Superior temporal gyrus (tissue), 1 donor: ENCODE data around the gene SCYGR2.
"Not testable (repeated sequence)": the region's sequence is repeated elsewhere in the genome, so short reads cannot be mapped to it uniquely, and the experiment has no call there.

Source experiments
- DNase-seq: peaks from one replicate; pipeline ENCODE4 v3.0.0-alpha.2; 2016; ENCODE audit errors: extremely low spot score

SCYGR2 gene, protein sequence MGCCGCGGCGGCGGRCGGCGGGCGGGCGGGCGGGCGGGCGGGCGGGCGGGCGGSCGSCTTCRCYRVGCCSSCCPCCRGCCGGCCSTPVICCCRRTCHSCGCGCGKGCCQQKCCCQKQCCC

DNA sequence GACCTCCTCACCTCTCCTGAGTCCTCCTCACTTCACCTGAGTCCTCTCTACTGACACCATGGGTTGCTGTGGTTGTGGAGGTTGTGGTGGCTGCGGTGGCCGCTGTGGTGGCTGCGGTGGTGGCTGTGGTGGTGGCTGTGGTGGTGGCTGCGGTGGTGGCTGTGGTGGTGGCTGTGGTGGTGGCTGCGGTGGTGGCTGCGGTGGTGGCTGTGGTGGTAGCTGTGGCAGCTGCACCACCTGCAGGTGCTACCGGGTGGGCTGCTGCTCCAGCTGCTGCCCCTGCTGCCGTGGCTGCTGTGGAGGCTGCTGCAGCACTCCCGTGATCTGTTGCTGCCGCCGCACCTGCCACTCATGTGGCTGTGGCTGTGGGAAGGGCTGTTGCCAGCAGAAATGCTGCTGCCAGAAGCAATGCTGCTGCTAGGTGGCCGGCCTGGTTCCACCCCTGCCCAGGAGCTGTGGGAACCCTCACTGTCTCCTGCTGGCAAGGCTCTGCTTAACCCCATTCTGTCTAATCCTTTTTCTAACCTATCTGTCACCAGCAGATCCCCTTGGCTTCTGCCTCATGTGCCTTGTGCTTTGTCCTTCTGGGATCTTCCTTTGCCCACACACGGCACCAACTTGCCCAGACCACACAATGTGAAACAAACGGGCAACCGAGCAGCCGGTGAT, at the start of gene SCYGR2:
Gene SCYGR2, plus strand, starts transcription at position 59 of the 669 bp plus-strand sequence. Its CDS starts 0 bp downstream, at position 59.
- not testable (repeated sequence) for DNase-seq

DNA sequence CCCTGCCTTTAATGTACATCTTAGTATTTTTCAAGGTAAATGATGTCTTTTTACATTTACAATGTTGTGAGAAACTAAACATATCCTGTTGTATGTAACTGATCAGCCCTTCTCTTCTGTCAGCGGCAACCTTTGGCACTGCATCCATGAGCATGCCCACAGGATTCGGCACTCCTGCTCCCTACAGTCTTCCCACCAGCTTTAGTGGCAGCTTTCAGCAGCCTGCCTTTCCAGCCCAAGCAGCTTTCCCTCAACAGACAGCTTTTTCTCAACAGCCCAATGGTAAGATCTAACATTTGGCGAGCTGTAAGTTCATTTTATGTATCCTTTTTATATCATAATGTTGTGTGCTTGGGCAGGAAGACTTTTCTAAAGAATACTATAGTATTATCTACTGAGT, 46.9 kb upstream of the SCYGR2 start:
- DNase-seq, result no peak

DNA sequence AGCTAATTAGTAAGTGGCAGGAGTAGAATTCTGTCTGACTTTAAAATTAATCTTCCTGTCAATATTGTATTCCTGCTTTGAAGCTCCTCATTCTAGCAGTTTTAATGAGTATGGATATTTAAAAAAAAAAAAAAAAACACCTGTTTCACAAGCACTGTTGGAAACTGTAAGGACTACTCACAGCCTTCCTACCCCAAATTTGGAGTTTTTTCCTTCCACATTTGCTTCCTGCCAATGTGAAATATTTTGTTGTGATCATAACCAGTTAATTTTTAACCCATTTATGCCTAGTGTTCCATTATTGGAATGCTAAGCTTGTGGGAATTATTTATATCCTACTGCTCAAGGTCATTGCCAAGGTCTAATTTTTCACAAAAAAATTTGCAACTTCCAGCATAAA, 36.1 kb upstream of the SCYGR2 start:
- DNase-seq, result no peak

DNA sequence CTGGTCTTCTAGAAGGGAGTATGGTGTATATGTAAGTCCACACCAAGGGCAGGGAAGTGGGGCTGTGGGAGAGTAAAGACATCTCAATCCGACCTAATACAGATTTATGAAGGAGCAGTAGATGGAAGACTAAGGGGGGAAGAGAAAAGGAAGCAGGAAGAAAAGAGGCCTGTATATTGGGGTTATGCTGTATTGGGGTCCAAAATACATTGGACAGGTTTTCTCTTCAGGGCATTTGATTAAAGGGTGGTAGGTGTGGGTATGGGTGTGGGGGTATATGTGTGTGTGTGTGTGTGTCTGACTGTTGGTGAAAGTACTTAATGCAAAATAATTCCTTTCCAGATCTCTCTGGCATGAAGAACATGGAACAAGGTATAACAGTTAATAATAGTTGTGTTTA, 33.6 kb upstream of the SCYGR2 start:
- no peak for DNase-seq

DNA sequence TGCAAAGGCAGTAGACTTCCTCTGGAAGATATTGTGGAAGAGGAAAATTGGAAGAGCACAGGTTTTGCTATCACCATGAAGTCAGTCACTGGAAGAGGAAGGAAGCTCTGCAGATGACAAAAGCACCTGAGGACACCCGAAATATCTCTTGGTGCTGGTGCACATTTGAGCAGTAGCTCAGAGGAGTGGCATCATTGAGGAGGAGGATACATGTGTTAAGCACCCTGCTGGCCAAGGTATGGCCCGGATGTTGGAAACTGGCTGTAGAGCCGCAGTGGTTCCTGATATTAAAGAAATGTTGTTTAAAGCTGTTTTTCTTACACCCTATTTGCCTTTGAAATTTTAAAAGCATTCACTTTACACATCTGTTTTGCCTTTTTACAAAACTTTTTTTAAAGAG, 32.7 kb upstream of the SCYGR2 start:
- DNase-seq, result no peak

DNA sequence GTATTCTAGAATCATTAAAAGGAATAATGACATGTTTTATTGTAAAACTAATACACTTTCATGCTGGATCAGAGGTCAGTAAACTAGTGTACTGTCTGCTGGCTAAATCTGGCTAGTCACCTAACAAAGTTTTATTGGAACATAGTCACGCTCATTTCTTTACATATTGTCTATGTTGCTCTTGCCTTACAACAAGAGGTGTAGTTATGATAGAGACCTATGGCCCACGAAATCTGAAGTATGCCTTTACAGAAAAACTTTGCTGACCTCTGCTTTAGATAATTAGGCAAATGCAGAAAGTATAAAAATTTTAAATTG, 29.9 kb upstream of the SCYGR2 start:
- no peak for DNase-seq

DNA sequence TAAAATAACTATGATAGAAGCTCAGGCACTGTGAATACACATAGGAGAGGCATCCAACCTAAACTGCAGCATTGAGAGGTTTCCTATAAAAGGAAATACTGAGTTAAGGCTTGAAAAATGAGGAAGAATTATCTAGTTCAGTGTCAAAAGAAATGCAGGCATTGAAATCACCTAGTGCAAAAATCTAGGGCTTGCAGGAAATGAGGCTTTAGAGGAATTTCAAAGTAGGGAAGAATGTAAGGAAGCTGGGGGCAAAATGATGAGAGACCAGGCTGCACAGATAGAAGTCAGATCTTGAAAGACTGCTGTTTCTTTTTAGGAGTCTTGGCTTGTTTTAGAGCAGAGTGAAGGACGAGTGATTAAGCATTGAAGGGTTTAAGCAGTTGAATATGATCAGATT, 28.1 kb upstream of the SCYGR2 start:
- DNase-seq, result no peak

DNA sequence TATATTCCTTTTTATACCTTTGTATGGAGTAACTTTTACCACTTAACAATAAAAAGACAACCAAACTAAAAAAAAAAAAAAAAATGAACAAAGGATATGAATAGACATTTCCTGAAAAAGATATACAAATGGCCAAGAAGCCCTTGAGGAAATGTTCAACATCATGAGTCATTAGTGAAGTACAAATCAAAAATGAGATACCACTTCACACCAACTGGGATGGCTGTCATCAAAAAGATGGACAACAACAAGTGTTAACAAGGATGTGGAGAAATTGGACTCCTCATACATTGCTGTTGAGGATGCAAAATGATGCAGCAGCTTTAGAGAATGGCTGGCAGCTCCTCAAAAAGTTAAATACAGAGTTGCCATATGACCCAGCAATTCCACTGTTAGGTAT, 22.6 kb upstream of the SCYGR2 start:
- no peak for DNase-seq

DNA sequence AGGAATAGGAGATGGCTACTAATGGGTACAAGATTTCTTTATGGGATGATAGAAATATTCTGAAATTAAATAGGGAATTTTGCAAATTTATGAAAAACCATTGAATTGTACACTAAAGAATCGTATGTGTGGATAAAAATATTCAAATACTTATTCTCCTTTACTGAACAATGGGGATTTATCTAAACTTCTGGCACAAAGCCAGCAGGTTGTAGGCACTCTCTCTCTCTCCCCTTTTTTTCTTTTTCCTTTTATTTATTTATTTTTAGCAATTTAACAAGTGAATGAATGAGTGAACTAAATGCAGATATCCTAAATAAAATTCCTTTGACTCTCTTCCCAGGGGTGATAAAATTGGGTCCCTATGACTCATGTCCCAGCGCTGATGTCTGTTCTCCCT, 21.9 kb upstream of the SCYGR2 start:
- DNase-seq, result no peak

DNA sequence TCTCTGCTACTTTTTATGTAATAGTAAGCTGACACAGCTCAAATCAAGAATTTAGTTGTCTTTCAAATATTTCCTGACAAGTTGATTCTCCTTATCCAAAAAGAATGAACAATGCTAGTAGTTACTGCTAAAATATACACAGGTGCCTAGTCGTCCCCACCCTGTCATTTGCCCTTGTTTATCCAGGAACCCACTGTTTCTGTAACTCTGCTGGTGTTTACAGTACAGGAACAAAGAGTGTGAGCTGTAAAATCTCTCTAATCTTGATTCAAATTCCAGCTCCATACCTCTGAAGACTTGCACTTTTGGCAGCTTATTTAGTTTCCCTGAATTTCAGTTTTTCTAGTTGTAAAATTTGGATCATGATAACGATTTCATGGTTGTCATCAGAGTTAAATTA, 21.1 kb upstream of the SCYGR2 start:
- DNase-seq, result no peak

DNA sequence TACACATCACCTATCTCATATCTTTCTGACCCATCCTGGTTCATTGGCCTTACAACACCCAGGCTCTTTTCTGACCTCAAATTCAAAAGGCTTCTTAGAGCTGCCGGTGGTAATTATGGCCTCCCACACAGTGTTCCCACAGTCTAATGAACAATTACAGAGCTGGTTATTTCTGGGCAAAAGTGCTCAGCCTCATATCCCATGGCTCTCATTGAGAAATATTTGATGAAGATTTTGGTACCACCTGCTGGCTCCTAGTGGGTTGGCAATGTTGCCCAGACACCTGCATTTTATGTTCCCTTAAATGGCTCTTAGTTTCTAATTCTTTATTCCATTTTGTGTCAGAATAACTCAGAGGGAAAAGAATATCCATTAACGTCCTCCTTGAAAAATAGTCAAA, 20.1 kb upstream of the SCYGR2 start:
- no peak for DNase-seq

DNA sequence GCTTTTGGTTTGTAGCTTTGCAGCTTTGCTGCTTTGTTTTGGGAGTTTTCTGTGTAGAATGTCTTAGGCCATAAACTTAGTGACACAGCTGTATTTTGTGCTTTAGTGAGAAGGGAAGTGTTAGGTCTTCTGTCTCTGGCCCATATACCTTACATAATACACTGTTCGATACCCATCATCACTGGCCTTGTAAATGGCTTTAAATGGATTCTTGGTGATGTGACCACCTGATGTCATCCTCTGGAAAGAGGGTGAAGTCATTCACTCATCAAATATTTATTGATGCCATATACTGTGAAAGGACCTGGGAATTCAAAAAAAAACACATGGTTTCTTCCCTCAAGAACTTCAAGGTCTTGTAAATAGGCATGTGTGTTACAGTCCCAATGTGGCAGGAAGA, 18.9 kb upstream of the SCYGR2 start:
- no peak for DNase-seq

DNA sequence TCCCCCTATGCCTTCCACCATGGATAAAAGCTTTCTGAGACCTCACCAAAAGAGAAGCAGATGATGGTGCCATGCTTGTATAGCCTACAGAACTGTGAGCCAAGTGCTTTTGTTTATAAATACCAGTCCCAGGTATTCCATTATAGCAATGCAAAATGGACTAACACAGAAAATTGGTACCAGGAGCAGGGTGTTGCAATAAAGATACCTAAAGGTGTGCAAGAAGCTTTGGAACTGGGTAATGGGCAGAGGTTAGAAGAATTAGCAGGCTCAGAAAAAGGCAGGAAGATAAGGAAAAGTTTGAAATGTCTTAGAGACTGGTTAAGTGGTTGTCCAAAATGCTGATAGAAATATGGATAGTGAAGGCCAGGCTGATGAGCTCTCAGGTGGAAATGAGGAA, 16.3 kb upstream of the SCYGR2 start:
- DNase-seq, result no peak

DNA sequence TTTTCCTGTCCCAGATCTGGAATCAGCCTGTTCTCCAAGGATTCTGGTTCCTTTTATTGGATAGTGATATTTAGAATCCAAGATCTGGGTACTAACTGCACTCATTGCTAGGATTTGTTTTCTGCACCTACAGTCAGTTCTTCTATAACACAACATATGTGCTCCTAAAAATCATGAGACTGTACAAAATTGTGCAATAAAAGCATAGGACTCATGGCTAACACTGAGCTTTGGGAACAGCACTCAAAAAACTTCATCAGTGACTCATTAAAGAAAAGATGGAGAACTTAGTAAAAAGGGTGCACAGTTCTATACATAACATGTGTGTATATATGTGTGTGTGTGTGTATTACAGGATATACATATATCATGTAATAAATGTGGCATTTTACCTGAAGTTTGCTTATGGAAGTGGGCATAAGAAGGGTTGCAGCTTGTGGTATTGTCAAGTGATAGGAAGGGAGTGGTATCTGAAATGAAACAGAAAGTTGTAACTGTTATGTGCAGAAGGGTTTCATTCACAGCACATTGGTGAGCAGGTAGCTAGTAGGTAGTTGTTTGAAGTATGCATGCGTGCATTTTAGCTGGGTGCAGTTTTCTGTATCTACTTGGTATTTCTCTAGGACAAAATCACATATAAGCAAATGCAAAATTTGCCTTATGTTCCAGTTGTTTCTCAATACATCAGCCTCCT, 5.9 kb upstream of the SCYGR2 start:
- no peak for DNase-seq

DNA sequence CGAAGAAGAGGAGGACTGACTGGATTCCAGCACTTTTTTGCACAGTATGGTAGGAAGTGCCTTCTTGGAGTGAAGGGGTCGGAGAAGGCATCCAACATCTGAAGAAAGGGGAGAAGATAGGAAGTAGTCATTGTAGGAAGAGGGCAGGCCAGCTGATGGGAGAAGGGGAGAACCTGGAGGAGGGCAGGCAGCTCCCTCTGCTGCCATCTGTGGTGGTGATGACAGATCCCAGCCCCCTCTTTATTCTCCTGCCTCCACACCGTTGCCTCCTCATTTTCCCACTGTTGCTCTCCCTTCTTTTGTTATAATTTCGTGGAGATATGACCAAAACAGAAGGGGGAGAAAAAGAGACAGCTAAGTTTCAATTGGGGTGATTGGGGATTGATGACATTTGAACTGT, 2.9 kb upstream of the SCYGR2 start:
- no peak for DNase-seq

DNA sequence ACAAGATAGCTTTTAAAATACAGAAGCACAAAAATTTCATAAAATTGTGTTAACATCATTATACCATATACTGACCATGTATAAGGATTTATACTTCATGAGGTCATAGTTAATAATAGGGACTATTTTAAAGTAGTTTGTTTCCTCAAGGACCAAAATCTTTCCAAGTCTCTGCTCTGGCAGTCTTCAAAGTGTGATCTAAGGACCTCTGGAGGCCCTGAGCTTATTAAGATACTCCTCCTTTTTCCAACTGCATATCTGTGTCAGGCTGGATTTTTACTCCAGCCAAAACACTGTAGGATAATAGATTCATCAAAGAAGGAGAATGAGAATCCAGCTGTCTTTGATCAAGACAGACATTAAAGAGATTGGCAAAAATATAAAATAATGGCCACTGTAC, 1.7 kb upstream of the SCYGR2 start:
- DNase-seq, result no peak

DNA sequence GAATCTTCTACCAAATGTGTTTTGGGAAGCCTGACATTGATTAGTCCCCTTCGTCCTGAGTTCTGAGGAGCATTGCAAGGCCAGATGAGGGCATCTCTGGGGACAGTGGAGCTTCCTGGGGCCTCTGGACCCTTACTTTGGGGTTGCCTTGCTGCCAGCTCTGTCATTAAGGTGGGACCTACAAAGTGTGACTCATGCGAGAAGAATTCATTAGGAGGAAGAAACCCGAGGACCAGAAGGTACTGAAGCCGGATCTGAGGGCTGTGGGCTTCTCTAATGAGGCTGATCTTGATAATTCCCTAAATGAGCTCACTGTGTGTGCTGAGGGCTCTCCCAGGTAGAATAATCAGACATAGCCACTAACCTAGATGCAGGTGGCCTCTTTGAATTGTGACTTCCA, 695 bp upstream of the SCYGR2 start:
- no peak for DNase-seq

DNA sequence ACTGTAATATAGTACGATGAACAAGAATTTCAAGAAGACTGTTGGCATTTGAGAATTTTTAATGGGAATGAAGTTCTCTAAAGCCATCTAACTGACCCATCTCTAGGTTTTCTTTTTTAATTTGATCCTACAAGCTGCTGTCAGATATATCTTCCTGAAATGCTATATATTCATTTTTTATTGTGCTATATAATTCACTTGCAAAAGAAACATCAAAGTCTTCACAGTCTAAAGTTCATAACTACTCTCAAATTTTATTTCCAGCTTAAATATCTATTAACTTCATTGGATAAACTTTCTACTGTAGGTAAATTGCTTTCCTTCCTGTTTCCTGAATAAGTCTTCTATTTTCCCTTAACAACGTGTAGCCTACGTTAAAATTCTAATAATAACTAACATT, 3.7 kb downstream of the SCYGR2 start:
- no peak for DNase-seq

DNA sequence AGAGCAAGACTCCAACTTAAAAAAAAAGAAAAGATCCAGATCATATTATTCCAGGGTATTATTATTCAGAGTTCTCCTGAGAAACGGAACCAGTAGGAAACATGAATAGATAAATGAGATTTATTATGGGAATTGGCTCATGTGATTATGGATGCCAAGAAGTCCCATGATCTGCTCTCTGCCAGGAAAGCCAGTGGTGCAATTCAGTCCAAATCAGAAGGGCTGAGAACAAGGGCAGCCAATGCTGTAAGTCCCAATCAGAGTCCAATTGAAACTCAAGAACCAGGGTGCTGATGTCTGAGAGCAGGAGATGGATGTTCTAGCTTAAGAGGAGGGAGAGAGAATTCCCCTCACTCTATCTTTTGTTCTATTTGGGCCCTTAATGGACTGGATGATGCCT, 7.8 kb downstream of the SCYGR2 start:
- no peak for DNase-seq

DNA sequence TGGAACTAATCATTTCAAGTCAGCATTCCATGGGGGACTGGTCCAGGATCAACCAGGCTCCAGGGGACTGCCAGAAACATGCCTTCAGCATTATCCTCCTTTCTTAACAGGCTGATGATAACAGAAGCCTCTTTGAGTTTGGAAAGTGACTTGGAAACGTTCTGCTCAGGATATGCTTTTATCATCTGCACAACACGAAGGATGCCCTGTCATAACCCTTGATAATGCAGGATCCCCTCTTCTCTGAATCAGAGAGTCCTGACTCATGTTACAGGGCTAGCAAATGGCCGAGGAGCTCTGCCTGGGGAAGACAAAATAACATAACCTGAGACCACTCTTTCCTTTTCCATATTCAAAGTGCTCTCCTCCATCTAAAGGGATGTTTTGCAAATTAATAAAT, 9.2 kb downstream of the SCYGR2 start:
- DNase-seq, result no peak

DNA sequence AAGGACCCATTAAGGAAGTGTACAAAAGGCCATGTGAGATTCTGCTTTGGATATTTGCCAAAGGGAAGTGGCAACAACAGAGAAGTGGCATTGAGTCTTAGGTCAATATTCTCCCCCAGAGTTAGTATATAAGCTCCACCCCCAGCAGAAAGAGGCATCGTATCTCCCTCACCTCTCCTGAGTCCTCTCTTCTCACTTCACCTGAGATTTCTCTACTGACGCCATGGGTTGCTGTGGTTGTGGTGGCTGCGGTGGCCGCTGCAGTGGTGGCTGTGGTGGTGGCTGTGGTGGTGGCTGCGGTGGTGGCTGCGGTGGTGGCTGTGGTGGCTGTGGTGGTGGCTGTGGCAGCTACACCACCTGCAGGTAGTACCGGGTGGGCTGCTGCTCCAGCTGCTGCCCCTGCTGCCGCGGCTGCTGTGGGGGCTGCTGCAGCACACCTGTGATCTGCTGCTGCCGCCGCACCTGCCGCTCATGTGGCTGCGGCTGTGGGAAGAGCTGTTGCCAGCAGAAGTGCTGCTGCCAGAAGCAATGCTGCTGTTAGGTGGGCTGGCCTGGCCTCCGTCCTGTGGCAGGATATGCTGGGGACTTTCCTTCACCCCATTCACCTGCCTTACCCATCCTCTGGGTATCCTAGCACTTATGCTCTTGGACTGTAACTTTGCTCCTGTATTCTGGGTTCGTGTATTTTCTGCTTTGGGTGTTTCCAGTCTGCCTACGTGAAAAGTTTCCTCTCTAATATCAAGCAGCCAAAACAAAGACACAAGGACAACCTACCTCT, 10.1 kb downstream of the SCYGR2 start:
- peak; percentile 18 for DNase-seq

DNA sequence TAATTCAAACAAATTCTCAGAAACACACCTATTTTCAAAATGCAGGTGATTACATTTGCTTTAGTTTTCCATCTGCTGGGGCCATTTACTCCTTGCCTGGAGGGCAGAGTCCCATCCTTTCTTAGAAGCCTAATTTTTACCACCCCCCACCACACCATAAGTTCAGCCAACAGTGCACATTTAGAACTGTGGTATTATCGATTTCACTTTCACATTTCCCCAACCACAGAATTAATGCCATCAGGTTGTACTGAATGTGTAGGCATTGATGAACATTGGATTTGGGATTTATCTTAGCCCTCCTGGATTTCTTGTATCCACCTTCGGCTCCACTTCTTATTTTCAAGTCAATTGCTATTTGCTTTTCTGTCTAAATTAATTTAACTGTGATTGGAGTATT, 11.4 kb downstream of the SCYGR2 start:
- DNase-seq, result no peak
